Amygdala (tissue), 56 donors: Measurements from ENCODE around the gene SERPINB8.

Experiments
- DNase-seq, 56 donors: peaks; one replicate each; lab custom pipeline; 2025; lab: John Stamatoyannopoulos, UW

The SERPINB8 gene

GRCh38 chr18:64002581-64002980, 32.7 kb downstream of the SERPINB8 start:
- no peak for DNase-seq

GRCh38 chr18:64009305-64009704, 39.4 kb downstream of the SERPINB8 start:
- DNase-seq = no peak

GRCh38 chr18:64011513-64011912, 41.6 kb downstream of the SERPINB8 start:
- DNase-seq = no peak

GRCh38 chr18:64017870-64018269, 48.0 kb downstream of the SERPINB8 start:
- DNase-seq = no peak

DNA sequence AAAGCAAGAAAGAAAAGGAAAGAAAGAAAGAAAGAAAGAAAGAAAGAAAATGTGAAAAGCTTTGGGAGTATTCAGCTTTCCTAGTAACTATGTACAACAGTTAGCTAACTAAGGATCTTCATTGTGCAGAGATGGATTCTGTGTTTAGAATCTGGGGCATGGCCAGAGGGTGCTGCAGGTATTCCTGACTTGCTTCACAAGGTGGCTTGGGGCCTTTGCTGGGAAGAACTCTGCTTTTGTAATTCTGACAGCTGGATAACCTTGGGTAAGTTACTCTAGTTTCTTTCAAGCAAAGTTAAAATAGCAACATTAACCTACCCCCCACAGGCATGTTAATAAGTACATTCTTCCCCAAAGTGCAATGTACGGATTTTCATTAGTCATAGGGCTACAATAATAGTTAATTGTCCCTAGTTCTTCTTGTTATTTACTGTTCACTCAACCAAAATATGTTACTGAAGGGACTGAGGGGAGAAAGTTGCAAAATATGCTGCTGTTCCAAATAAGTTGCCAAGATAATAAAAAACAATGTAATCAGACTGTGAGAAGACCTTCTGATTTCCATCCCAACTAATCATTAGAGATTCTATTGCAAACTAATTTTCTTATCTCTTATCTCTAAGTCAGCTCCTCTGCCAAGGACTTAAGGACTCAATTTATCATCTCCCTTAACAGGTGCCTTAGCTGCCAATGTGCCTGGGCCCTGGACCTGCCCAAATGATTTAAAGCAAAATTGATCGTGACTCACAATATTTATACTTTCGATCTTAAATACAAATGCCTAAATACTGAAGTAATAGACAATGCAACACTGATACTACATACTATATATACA, 50.3 kb downstream of the SERPINB8 start:
- no peak for DNase-seq

- DNase-seq = no peak
Observed at GRCh38 chr18:64026350-64026749, 56.5 kb downstream of the SERPINB8 start.

DNA sequence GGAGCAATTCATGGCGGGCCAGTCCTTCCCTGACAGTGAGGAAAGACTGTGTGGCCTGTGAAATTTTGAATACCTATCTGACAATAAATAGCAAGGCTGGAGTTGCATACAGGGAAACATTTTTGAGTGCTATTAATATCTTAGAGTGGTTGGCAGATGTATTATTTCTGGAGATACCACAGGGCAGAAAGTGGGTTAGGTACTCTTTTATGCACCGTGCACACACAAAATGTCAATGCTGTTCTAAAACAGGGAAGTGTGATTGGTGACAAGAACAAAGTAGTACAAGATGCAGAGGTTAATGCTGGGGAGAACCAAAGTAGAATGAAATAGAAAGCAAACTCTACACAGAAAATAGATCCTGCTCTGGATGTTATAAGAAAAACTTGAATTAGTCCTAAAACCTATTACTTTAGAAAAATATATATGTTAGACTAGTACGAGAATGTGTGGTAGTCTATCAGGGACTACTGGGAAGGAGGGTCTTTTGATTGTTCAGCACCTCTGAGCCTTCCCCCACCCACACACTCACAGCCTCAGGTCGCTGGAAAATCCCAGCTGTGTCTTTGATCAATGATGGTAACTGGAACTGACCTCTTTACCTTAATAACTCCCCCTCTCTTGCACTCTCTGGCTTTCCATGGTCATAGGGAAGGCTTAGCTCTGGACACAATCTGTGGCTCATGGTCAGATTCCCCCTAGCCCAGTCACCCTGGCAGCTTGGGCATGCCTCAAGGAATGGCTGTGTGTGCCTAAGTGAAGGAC, 58.2 kb downstream of the SERPINB8 start:
- DNase-seq = no peak

- no peak for DNase-seq
Observed at GRCh38 chr18:64029096-64029495, 59.2 kb downstream of the SERPINB8 start.

DNA sequence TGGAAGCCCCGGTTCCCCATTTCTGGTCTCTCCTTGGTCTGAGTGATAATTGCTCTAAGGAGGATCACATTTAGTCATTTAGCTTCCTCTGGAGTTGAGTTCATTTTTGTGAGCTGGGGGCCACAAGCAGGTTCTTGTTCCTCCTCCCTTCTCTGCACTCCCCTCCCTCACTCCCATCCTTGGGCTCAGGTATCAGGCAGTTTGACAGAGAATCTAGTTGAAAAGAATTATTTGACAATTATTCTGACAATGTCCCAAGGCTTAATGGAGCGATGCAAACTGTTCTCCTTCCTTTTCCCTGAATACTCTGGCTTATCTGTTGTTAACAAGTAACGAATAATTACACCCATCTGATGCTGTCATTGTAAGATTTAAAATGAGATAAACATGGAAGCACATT, 61.5 kb downstream of the SERPINB8 start:
- DNase-seq = no peak

DNA sequence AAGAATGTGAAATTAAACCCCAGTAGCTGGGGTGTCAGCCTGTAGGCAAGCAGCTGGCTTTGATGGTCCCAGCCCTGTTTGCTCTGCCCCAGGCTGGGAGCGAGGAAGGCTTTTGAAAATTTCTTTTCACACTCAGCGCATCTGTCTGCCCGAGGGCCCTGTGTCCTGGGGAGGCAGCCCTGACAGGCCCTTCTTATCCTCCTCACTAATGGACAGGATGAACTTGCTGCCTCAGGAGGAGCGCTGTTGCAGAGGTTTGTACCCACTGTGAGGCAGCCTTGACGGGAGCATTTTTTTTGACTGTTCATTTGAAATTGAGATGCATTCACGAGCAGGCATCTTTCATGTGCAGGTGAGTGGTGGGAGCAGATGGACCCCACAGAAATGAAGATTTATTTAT, 62.4 kb downstream of the SERPINB8 start:
- DNase-seq = no peak

- peak in 1 of 56 donors; percentile 29 for DNase-seq
Observed at GRCh38 chr18:64037812-64038414, 68.0 kb downstream of the SERPINB8 start.
